ENCODE data around the gene FMNL2. TPM values are rescaled to one million over a fixed set of nuclear protein-coding genes. Genes with fewer than 3 reads are reported as not detected.

The FMNL2 gene
- polyA plus RNA-seq, 4 donors, result 87.2 to 123 (median 98.3) TPM

GRCh38 chr2:152441961-152442360, 107.0 kb downstream of the FMNL2 start:
- DNase-seq (ENCODE audit: low read depth in 4 of 4, low spot score in 2 of 4), result no peak

GRCh38 chr2:152443771-152444170, 108.8 kb downstream of the FMNL2 start:
- no peak for DNase-seq (ENCODE audit: low read depth in 4 of 4, low spot score in 2 of 4)

- DNase-seq (ENCODE audit: low read depth in 4 of 4, low spot score in 2 of 4), result no peak
Observed at GRCh38 chr2:152444448-152444847, 109.5 kb downstream of the FMNL2 start.

GRCh38 chr2:152445375-152445774, 110.4 kb downstream of the FMNL2 start:
- no peak for DNase-seq (ENCODE audit: low read depth in 4 of 4, low spot score in 2 of 4)

GRCh38 chr2:152445791-152446201, 110.8 kb downstream of the FMNL2 start:
- no peak for DNase-seq (ENCODE audit: low read depth in 4 of 4, low spot score in 2 of 4)

GRCh38 chr2:152446213-152446612, 111.2 kb downstream of the FMNL2 start:
- no peak for DNase-seq (ENCODE audit: low read depth in 4 of 4, low spot score in 2 of 4)

- DNase-seq (ENCODE audit: low read depth in 4 of 4, low spot score in 2 of 4), result no peak
Observed at GRCh38 chr2:152447897-152448296, 112.9 kb downstream of the FMNL2 start.

GRCh38 chr2:152448606-152449005, 113.6 kb downstream of the FMNL2 start:
- no peak for DNase-seq (ENCODE audit: low read depth in 4 of 4, low spot score in 2 of 4)

- DNase-seq (ENCODE audit: low read depth in 4 of 4, low spot score in 2 of 4), result no peak
Observed at GRCh38 chr2:152449578-152449977, 114.6 kb downstream of the FMNL2 start.

GRCh38 chr2:152450176-152450575, 115.2 kb downstream of the FMNL2 start:
- DNase-seq (ENCODE audit: low read depth in 4 of 4, low spot score in 2 of 4), result no peak

- DNase-seq (ENCODE audit: low read depth in 4 of 4, low spot score in 2 of 4), result no peak
Observed at GRCh38 chr2:152452256-152452973, 117.4 kb downstream of the FMNL2 start.

- DNase-seq (ENCODE audit: low read depth in 4 of 4, low spot score in 2 of 4), result no peak
Observed at GRCh38 chr2:152453129-152453911, 118.3 kb downstream of the FMNL2 start.

- DNase-seq (ENCODE audit: low read depth in 4 of 4, low spot score in 2 of 4), result no peak
Observed at GRCh38 chr2:152454371-152454770, 119.4 kb downstream of the FMNL2 start.

GRCh38 chr2:152454960-152455359, 120.0 kb downstream of the FMNL2 start:
- no peak for DNase-seq (ENCODE audit: low read depth in 4 of 4, low spot score in 2 of 4)

GRCh38 chr2:152455738-152456137, 120.8 kb downstream of the FMNL2 start:
- no peak for DNase-seq (ENCODE audit: low read depth in 4 of 4, low spot score in 2 of 4)

GRCh38 chr2:152456262-152456661, 121.3 kb downstream of the FMNL2 start:
- no peak for DNase-seq (ENCODE audit: low read depth in 4 of 4, low spot score in 2 of 4)

GRCh38 chr2:152458441-152458940, 123.5 kb downstream of the FMNL2 start:
- no peak for DNase-seq (ENCODE audit: low read depth in 4 of 4, low spot score in 2 of 4)

GRCh38 chr2:152459091-152459490, 124.1 kb downstream of the FMNL2 start:
- DNase-seq (ENCODE audit: low read depth in 4 of 4, low spot score in 2 of 4), result no peak

- no peak for DNase-seq (ENCODE audit: low read depth in 4 of 4, low spot score in 2 of 4)
Observed at GRCh38 chr2:152460567-152460966, 125.6 kb downstream of the FMNL2 start.

GRCh38 chr2:152462120-152462519, 127.1 kb downstream of the FMNL2 start:
- no peak for DNase-seq (ENCODE audit: low read depth in 4 of 4, low spot score in 2 of 4)

- no peak for DNase-seq (ENCODE audit: low read depth in 4 of 4, low spot score in 2 of 4)
Observed at GRCh38 chr2:152462779-152463178, 127.8 kb downstream of the FMNL2 start.
